Gastrocnemius medialis (tissue), 4 donors: ENCODE results near the gene SLC7A6OS. TPM values are rescaled to one million over a fixed set of nuclear protein-coding genes. Genes with fewer than 3 reads are reported as not detected.

ENCODE experiments used
- ATAC-seq, 2 donors: fragments of 150-250 bp; one replicate each; pipeline ENCODE4 v1.9.1; 2016
- DNase-seq, 2 donors: peaks; one replicate each; pipeline ENCODE4 v3.0.0-alpha.2; 2019
- H3K27ac ChIP-seq, 4 donors: fragments of 200-600 bp; sonication (generic); 1 replicate in 1 of 4; 2 replicates in 3 of 4; pipeline ENCODE4 v1.5.1; 2016 to 2018; ENCODE audit warnings: mild to moderate bottlenecking in 2 of 4, moderate library complexity in 1 of 4
- H3K27me3 ChIP-seq, 3 donors: fragments of 200-600 bp; sonication (generic) in 2 of 3; 1 replicate in 1 of 3; 2 replicates in 2 of 3; pipeline versions ENCODE4 v1.5.1 to v1.6.0; 2016 to 2019; ENCODE audit warnings: mild to moderate bottlenecking in 1 of 3, moderate library complexity in 1 of 3
- H3K36me3 ChIP-seq, 2 donors: fragments of 200-600 bp; sonication (generic) in 1 of 2; one replicate each; pipeline ENCODE4 v1.5.1; 2017 to 2018
- H3K4me1 ChIP-seq, 2 donors: fragments of 200-600 bp; sonication (generic) in 1 of 2; one replicate each; pipeline ENCODE4 v1.5.1; 2016 to 2017; ENCODE audit warnings: mild to moderate bottlenecking in 2 of 2
- H3K4me3 ChIP-seq, 4 donors: fragments of 200-600 bp; sonication (generic) in 3 of 4; 1 replicate in 1 of 4; 2 replicates in 3 of 4; pipeline ENCODE4 v1.5.1; 2016 to 2019; ENCODE audit warnings: mild to moderate bottlenecking in 2 of 4
- H3K9me3 ChIP-seq, 3 donors: fragments of 200-600 bp; sonication (generic) in 2 of 3; 1 replicate in 1 of 3; 2 replicates in 2 of 3; pipeline ENCODE4 v1.5.1; 2016 to 2019
- CTCF ChIP-seq, 5 experiments: fragments of 450-650 bp in 3 of 5; fragments of 200-600 bp in 2 of 5; sonication (generic) in 2 of 5; IDR thresholded peaks in 4 of 5; conservative IDR thresholded peaks in 1 of 5; 1 replicate in 4 of 5; 2 replicates in 1 of 5; pipeline ENCODE4 v1.5.1; 2016 to 2019; ENCODE audit warnings: antibody characterized with exemption in 5 of 5, mild to moderate bottlenecking in 3 of 5, moderate library complexity in 3 of 5
- POLR2A ChIP-seq, 2 donors: fragments of 450-650 bp; IDR thresholded peaks; one replicate each; pipeline ENCODE4 v1.6.1; 2017; ENCODE audit warnings: antibody characterized with exemption in 2 of 2, mild to moderate bottlenecking in 2 of 2, moderate library complexity in 2 of 2
- in situ Hi-C, 4 donors: fragments of 200-750 bp; cut with MboI; loops; one replicate each; pipeline versions ENCODE4 v1.15.0 to v1.8.0; 2017; ENCODE audit warnings: low sequenced_read_pairs in 4 of 4
- intact Hi-C: fragments of 100-400 bp; cut with DNase I; formaldehyde crosslinking; loops from one replicate; pipeline ENCODE4 v1.15.1; 2023; ENCODE audit warnings: low total_unique reads
- total RNA-seq, 4 donors: library from RNA; depleted of rRNA; stranded (reverse); fragments of >200 nt; gene quantifications; one replicate each; pipeline versions ENCODE4 v1.1.0 to v1.2.3, GENCODE V29; 2016

Gene SLC7A6OS
- total RNA-seq, 4 donors from 2014 or later = 5.0 to 8.8 (median 7.3) TPM

- intact Hi-C loops (no loop called here), in situ Hi-C loops (no loop called here)
- Histone ChIP-seq H3K27me3 (no peaks in the 10 kb centered on the region), H3K4me3 (no peak overlapping the region), H3K9me3 (no peaks in the 10 kb centered on the region), H3K4me1 (no peaks in the 10 kb centered on the region), H3K27ac (peak overlapping the region in 1 of 4 donors; percentile 13), H3K36me3 (peaks cover 0 to 68% of the 10 kb centered on the region in 2 donors)
- ATAC-seq = no peak
- no peak for TF ChIP-seq POLR2A (IDR thresholded peaks at IDR 0.05)
- TF ChIP-seq CTCF (IDR thresholded peaks at IDR 0.05 in 4 of 5, conservative IDR thresholded peaks at IDR 0.05 in 1 of 5) = no peak
- DNase-seq = no peak
These were observed 46.8 kb upstream of the SLC7A6OS start for GRCh38 chr16:68357521-68357922.

GRCh38 chr16:68356919-68357286 lies 46.2 kb upstream of the SLC7A6OS start:
- Histone ChIP-seq H3K27me3 (no peaks in the 10 kb centered on the region), H3K36me3 (peaks cover 0 to 74% of the 10 kb centered on the region in 2 donors), H3K9me3 (no peaks in the 10 kb centered on the region), H3K27ac (no peak overlapping the region), H3K4me3 (no peak overlapping the region), H3K4me1 (no peaks in the 10 kb centered on the region)
- in situ Hi-C loops = no loop called here
- no peak for DNase-seq
- TF ChIP-seq CTCF (IDR thresholded peaks at IDR 0.05 in 4 of 5, conservative IDR thresholded peaks at IDR 0.05 in 1 of 5) = no peak
- TF ChIP-seq POLR2A (IDR thresholded peaks at IDR 0.05) = no peak
- no peak for ATAC-seq
- intact Hi-C loops = no loop called here

GRCh38 chr16:68356249-68356918 lies 45.6 kb upstream of the SLC7A6OS start:
- Histone ChIP-seq H3K36me3 (peaks cover 0 to 79% of the 10 kb centered on the region in 2 donors), H3K9me3 (no peaks in the 10 kb centered on the region), H3K27ac (no peak overlapping the region), H3K4me3 (no peak overlapping the region), H3K4me1 (no peaks in the 10 kb centered on the region), H3K27me3 (no peaks in the 10 kb centered on the region)
- DNase-seq = no peak
- ATAC-seq = no peak
- in situ Hi-C loops (no loop called here), intact Hi-C loops (no loop called here)
- TF ChIP-seq POLR2A (IDR thresholded peaks at IDR 0.05) = no peak
- TF ChIP-seq CTCF (IDR thresholded peaks at IDR 0.05 in 4 of 5, conservative IDR thresholded peaks at IDR 0.05 in 1 of 5) = no peak

GRCh38 chr16:68355447-68356248 lies 44.9 kb upstream of the SLC7A6OS start:
- DNase-seq = no peak
- intact Hi-C loops (no loop called here), in situ Hi-C loops (no loop called here)
- Histone ChIP-seq H3K36me3 (peaks cover 0 to 82% of the 10 kb centered on the region in 2 donors), H3K4me3 (no peak overlapping the region), H3K4me1 (peaks cover 0 to 2% of the 10 kb centered on the region in 2 donors), H3K27ac (no peak overlapping the region), H3K27me3 (no peaks in the 10 kb centered on the region), H3K9me3 (no peaks in the 10 kb centered on the region)
- TF ChIP-seq POLR2A (IDR thresholded peaks at IDR 0.05) (no peak), CTCF (IDR thresholded peaks at IDR 0.05 in 4 of 5, conservative IDR thresholded peaks at IDR 0.05 in 1 of 5) (no peak)
- no peak for ATAC-seq
